GM19351 (cell line): Measurements from ENCODE around the gene PHKA1.
"Not testable (repeated sequence)": the region's sequence is repeated elsewhere in the genome, so short reads cannot be mapped to it uniquely, and the experiment has no call there.

Source experiments
- ATAC-seq: cut with Tn5 transposase; IDR thresholded peaks from one replicate; pipeline ENCODE4 v1.9.1; 2021; ENCODE audit warnings: mild to moderate bottlenecking, moderate library complexity; ENCODE audit not compliant: unreplicated experiment

PHKA1 gene

GRCh38 chrX:72673951-72674350 lies 40.2 kb downstream of the PHKA1 start:
- not testable (repeated sequence) for ATAC-seq

- ATAC-seq = not testable (repeated sequence)
Observed at GRCh38 chrX:72669508-72669907, 44.6 kb downstream of the PHKA1 start.

- no peak for ATAC-seq
Observed at GRCh38 chrX:72666451-72666850, 47.7 kb downstream of the PHKA1 start.

GRCh38 chrX:72663737-72664136 lies 50.4 kb downstream of the PHKA1 start:
- no peak for ATAC-seq

GRCh38 chrX:72662020-72662747 lies 51.9 kb downstream of the PHKA1 start:
- ATAC-seq = no peak

- no peak for ATAC-seq
Observed at GRCh38 chrX:72659723-72660122, 54.4 kb downstream of the PHKA1 start.

- ATAC-seq = no peak
Observed at GRCh38 chrX:72652082-72652481, 62.0 kb downstream of the PHKA1 start.

GRCh38 chrX:72644946-72645345 lies 69.2 kb downstream of the PHKA1 start:
- peak; percentile 49 for ATAC-seq

- ATAC-seq = no peak
Observed at GRCh38 chrX:72641611-72642010, 72.5 kb downstream of the PHKA1 start.

- no peak for ATAC-seq
Observed at GRCh38 chrX:72635930-72636329, 78.2 kb downstream of the PHKA1 start.

- no peak for ATAC-seq
Observed at GRCh38 chrX:72634331-72634730, 79.8 kb downstream of the PHKA1 start.

GRCh38 chrX:72630185-72630584 lies 83.9 kb downstream of the PHKA1 start:
- ATAC-seq = no peak

- no peak for ATAC-seq
Observed at GRCh38 chrX:72624194-72624593, 89.9 kb downstream of the PHKA1 start.

GRCh38 chrX:72621625-72622485 lies 92.3 kb downstream of the PHKA1 start:
- ATAC-seq = peak; percentile 82

- peak; percentile 12 for ATAC-seq
Observed at GRCh38 chrX:72621163-72621562, 92.9 kb downstream of the PHKA1 start.

GRCh38 chrX:72620550-72621145 lies 93.5 kb downstream of the PHKA1 start:
- ATAC-seq = peak; percentile 34

- peak; percentile 56 for ATAC-seq
Observed at GRCh38 chrX:72609313-72609712, 104.8 kb downstream of the PHKA1 start.

- ATAC-seq = no peak
Observed at GRCh38 chrX:72604705-72605104, 109.4 kb downstream of the PHKA1 start.

- peak; percentile 68 for ATAC-seq
Observed at GRCh38 chrX:72604112-72604511, 110.0 kb downstream of the PHKA1 start.

GRCh38 chrX:72591038-72591437 lies 123.1 kb downstream of the PHKA1 start:
- ATAC-seq = not testable (repeated sequence)

GRCh38 chrX:72584163-72584562 lies 129.9 kb downstream of the PHKA1 start:
- ATAC-seq = no peak
